ENCODE data around the gene KLHL29.

GRCh38 chr2:23656597-23656973 lies 271.6 kb downstream of the KLHL29 start:
- no peak for TF ChIP-seq TAF1 (IDR thresholded peaks at IDR 0.05; ENCODE audit: borderline replicate concordance, insufficient read depth, low read length)
- TF ChIP-seq FOXP2 (optimal IDR thresholded peaks at IDR 0.05; ENCODE audit: borderline replicate concordance, extremely low read depth, extremely low read length, insufficient read depth): no peak
- TF ChIP-seq, protein P1, sequence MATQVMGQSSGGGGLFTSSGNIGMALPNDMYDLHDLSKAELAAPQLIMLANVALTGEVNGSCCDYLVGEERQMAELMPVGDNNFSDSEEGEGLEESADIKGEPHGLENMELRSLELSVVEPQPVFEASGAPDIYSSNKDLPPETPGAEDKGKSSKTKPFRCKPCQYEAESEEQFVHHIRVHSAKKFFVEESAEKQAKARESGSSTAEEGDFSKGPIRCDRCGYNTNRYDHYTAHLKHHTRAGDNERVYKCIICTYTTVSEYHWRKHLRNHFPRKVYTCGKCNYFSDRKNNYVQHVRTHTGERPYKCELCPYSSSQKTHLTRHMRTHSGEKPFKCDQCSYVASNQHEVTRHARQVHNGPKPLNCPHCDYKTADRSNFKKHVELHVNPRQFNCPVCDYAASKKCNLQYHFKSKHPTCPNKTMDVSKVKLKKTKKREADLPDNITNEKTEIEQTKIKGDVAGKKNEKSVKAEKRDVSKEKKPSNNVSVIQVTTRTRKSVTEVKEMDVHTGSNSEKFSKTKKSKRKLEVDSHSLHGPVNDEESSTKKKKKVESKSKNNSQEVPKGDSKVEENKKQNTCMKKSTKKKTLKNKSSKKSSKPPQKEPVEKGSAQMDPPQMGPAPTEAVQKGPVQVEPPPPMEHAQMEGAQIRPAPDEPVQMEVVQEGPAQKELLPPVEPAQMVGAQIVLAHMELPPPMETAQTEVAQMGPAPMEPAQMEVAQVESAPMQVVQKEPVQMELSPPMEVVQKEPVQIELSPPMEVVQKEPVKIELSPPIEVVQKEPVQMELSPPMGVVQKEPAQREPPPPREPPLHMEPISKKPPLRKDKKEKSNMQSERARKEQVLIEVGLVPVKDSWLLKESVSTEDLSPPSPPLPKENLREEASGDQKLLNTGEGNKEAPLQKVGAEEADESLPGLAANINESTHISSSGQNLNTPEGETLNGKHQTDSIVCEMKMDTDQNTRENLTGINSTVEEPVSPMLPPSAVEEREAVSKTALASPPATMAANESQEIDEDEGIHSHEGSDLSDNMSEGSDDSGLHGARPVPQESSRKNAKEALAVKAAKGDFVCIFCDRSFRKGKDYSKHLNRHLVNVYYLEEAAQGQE (IDR thresholded peaks at IDR 0.05; ENCODE audit: insufficient read depth in 1 of 2, low read depth in 2 of 2, low read length in 2 of 2): no peak
